Stomach (tissue), 9 donors: ENCODE data around the gene RIMOC1. TPM values are rescaled to one million over a fixed set of nuclear protein-coding genes. Genes with fewer than 3 reads are reported as not detected.
A peak's percentile ranks its signal among the peaks of the same experiment; 100 is the strongest.

Experiments used
- DNase-seq, 2 donors: peaks; one replicate each; pipeline versions ENCODE4 v3.0.0 to v3.0.0-alpha.2; 2013 to 2019
- H3K27ac ChIP-seq, 5 donors: fragments of 200-600 bp in 4 of 5; sonication (generic) in 4 of 5; one replicate each; pipeline ENCODE4 v1.5.1; 2013 to 2019; ENCODE audit warnings: mild to moderate bottlenecking in 1 of 5, moderate library complexity in 1 of 5
- H3K27me3 ChIP-seq, 3 donors: fragments of 200-600 bp; sonication (generic); one replicate each; pipeline ENCODE4 v1.5.1; 2017 to 2019; ENCODE audit warnings: mixed run types in 1 of 3
- H3K36me3 ChIP-seq, 4 donors: fragments of 200-600 bp; sonication (generic); 1 replicate in 3 of 4; 2 replicates in 1 of 4; pipeline ENCODE4 v1.5.1; 2016 to 2019
- H3K4me1 ChIP-seq, 4 donors: fragments of 200-600 bp; sonication (generic); one replicate each; pipeline ENCODE4 v1.5.1; 2016 to 2019
- H3K4me3 ChIP-seq, 4 donors: fragments of 200-600 bp; sonication (generic) in 3 of 4; one replicate each; pipeline ENCODE4 v1.5.1; 2016 to 2019; ENCODE audit warnings: mild to moderate bottlenecking in 1 of 4
- H3K9me3 ChIP-seq, 4 donors: fragments of 200-600 bp; sonication (generic); one replicate each; pipeline ENCODE4 v1.5.1; 2016 to 2019
- EP300 ChIP-seq: sonication (generic); formaldehyde crosslinking; IDR thresholded peaks from one replicate; pipeline ENCODE4 v1.6.1; 2017; ENCODE audit warnings: antibody characterized with exemption
- POLR2A ChIP-seq, 4 donors: fragments of 450-650 bp; IDR thresholded peaks; one replicate each; pipeline ENCODE4 v1.6.1; 2016; ENCODE audit warnings: antibody characterized with exemption in 4 of 4, control low read depth in 2 of 4, mild to moderate bottlenecking in 1 of 4, moderate library complexity in 1 of 4
- POLR2AphosphoS5 ChIP-seq, 3 donors: sonication (generic); formaldehyde crosslinking; IDR thresholded peaks; one replicate each; pipeline ENCODE4 v1.6.1; 2016; ENCODE audit warnings: antibody characterized with exemption in 3 of 3
- WGBS, 5 donors: extraction: QIAGEN DNeasy Blood & Tissue Kit in 3 of 5; methylation state at CpG; one replicate each; pipeline versions ENCODE4 v1.1.5 to v1.1.7; 2013 to 2018; 5-methylcytosine and 5-hydroxymethylcytosine counted together
- intact Hi-C: fragments of 100-400 bp; cut with DNase I; formaldehyde crosslinking; loops from one replicate; pipeline ENCODE4 v1.15.1; 2023; ENCODE audit warnings: low total_unique reads
- polyA plus RNA-seq, 3 donors: library from polyadenylated mRNA; stranded (reverse); fragments of 200-250 nt; gene quantifications; one replicate each; pipeline ENCODE4 v1.2.3, GENCODE V29; 2013
- total RNA-seq, 5 donors: library from RNA; depleted of rRNA; stranded (reverse); fragments of >200 nt; gene quantifications; one replicate each; pipeline versions ENCODE4 v1.1.0 to v1.2.3, GENCODE V29; 2014 to 2016
- TF ChIP-seq, protein P1 (sequence below), 7 experiments: fragments of 450-650 bp in 4 of 7; fragments of 200-600 bp in 3 of 7; sonication (generic) in 3 of 7; IDR thresholded peaks; one replicate each; pipeline ENCODE4 v1.5.1; 2016 to 2019; ENCODE audit warnings: antibody characterized with exemption in 7 of 7, control low read depth in 2 of 7, mild to moderate bottlenecking in 1 of 7
- donor health status: healthy with polysubstance abuse.
- donor health status: Bipolar disorder and iron deficiency.
- donor health status: healthy.

RIMOC1 gene
- total and polyA plus RNA-seq, 8 donors: 5.6 to 33.8 (median 8.4) TPM

DNA sequence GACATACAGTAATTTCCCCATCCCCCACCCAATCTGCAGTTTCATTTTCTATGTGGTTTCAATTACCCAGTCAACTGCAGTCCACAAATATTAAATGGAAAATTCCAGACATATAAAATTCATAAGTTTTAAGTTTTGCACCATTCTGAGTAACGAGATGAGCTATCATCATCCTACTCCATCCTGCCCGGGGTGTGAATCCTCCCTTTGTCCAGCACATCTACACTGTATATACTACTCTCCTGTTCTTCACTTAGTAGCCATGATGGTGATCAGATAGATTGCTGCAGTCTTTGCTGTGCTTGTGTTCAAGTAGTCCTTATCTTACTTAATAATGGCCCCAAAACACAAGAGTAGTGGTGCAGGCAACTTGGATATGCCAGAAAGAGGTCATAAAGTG is 45.3 kb upstream of the RIMOC1 start:
- no peaks in the 10 kb centered on the region for H3K9me3 ChIP-seq
- intact Hi-C loops: loop anchor here (5.0 to 10.0 kb wide), 3 partner anchors 76 to 906 kb away; no protein-coding TSS in a partner anchor
- WGBS, 5 donors: 82 to 98% (median 87%) methylated on average over 2 of the region's 2 CpGs
- TF ChIP-seq, protein P1, sequence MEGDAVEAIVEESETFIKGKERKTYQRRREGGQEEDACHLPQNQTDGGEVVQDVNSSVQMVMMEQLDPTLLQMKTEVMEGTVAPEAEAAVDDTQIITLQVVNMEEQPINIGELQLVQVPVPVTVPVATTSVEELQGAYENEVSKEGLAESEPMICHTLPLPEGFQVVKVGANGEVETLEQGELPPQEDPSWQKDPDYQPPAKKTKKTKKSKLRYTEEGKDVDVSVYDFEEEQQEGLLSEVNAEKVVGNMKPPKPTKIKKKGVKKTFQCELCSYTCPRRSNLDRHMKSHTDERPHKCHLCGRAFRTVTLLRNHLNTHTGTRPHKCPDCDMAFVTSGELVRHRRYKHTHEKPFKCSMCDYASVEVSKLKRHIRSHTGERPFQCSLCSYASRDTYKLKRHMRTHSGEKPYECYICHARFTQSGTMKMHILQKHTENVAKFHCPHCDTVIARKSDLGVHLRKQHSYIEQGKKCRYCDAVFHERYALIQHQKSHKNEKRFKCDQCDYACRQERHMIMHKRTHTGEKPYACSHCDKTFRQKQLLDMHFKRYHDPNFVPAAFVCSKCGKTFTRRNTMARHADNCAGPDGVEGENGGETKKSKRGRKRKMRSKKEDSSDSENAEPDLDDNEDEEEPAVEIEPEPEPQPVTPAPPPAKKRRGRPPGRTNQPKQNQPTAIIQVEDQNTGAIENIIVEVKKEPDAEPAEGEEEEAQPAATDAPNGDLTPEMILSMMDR (IDR thresholded peaks at IDR 0.05): no peak
- TF ChIP-seq POLR2AphosphoS5 (IDR thresholded peaks at IDR 0.05) (no peak), POLR2A (IDR thresholded peaks at IDR 0.05) (no peak), EP300 (no peak)
- no peak overlapping the region for H3K27ac ChIP-seq
- no peaks in the 10 kb centered on the region for H3K27me3 ChIP-seq
- DNase-seq: no peak
- H3K36me3 ChIP-seq: peaks cover 3 to 65% (median 53%) of the 10 kb centered on the region in 4 donors
- H3K4me1 ChIP-seq: peaks cover 0 to 6% (median 0%) of the 10 kb centered on the region in 4 donors
- H3K4me3 ChIP-seq: no peak overlapping the region

DNA sequence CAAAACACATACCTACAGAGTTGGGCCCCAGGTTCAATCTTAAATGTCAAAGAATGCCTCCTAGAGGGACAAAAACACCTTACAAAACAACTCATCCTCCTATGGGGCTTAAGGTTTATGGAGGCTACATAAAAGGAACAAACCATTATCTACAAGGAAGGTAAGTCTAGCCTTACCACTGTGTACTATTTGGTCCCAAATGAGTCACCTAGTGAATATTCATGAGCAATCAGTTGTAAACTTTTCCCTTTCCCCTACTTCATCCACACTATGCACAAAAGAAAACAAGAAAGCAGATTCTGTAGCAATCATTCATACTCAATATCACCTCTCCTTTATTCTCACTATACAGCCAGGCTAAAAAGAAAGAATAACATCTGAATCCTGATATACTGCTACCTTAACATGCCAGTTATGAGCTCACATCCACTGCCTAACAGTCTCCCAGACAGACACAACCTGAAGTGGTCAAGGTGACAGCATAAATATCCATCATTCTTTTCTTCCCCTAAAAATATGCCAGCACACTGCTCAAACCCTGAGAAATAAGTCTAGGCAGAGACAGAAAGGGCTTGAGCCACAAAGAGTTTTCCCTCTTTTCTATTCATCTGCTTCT is 40.2 kb upstream of the RIMOC1 start:
- peaks cover 0 to 26% (median 8%) of the 10 kb centered on the region in 4 donors for H3K4me1 ChIP-seq

DNA sequence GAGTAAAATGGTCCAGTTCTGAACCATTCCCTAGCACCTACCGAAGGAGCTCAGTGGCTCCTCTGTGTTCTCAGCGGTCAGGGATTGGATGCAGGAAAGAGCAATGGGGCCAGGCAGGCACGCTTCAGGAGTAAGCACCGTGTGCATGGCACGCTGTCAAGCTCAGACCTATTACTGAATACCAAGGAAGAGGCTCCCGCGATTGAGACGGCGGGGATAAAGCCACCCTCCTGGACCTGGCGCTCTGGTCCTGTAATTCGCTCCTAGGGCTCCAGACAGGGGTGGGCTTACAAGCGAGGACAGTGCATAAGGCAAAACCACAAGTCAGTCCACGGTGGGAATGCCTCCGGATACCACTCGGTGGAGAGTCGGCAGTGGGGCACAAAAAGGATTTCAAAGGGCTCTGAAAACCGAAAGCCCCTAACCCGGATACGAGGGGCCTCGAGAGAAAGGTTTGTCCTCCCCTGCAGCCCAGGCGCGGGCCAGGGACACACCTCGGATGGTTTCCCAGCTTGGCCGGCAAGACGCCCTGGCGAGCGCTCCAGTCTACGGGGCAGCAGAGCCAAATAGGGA is 34.9 kb upstream of the RIMOC1 start:
- H3K27me3 ChIP-seq: no peaks in the 10 kb centered on the region
- no peaks in the 10 kb centered on the region for H3K36me3 ChIP-seq
- H3K27ac ChIP-seq: peak overlapping the region; percentile 84 to 96 (median 92)
- WGBS, 5 donors: 13 to 20% (median 15%) methylated on average over 28 of the region's 28 CpGs
- TF ChIP-seq POLR2AphosphoS5 (IDR thresholded peaks at IDR 0.05) (no peak), POLR2A (IDR thresholded peaks at IDR 0.05) (no peak), EP300 (no peak)
- TF ChIP-seq, protein P1 (IDR thresholded peaks at IDR 0.05): no peak
- peak overlapping the region; percentile 76 to 90 (median 78) for H3K4me3 ChIP-seq
- peaks cover 12 to 43% (median 26%) of the 10 kb centered on the region in 4 donors for H3K4me1 ChIP-seq
- peak; percentile 50 to 67 for DNase-seq
- no peaks in the 10 kb centered on the region for H3K9me3 ChIP-seq
- intact Hi-C loops: no loop called here

More for the DNA sequence above, 40.2 kb upstream of the RIMOC1 start:
- no peaks in the 10 kb centered on the region for H3K9me3 ChIP-seq
- no peak overlapping the region for H3K4me3 ChIP-seq
- intact Hi-C loops: no loop called here
- peaks cover 0 to 33% (median 30%) of the 10 kb centered on the region in 4 donors for H3K36me3 ChIP-seq
- H3K27ac ChIP-seq: no peak overlapping the region
- H3K27me3 ChIP-seq: no peaks in the 10 kb centered on the region
- TF ChIP-seq POLR2AphosphoS5 (IDR thresholded peaks at IDR 0.05) (no peak), POLR2A (IDR thresholded peaks at IDR 0.05) (no peak), EP300 (no peak)
- TF ChIP-seq, protein P1 (IDR thresholded peaks at IDR 0.05): no peak
- no peak for DNase-seq

DNA sequence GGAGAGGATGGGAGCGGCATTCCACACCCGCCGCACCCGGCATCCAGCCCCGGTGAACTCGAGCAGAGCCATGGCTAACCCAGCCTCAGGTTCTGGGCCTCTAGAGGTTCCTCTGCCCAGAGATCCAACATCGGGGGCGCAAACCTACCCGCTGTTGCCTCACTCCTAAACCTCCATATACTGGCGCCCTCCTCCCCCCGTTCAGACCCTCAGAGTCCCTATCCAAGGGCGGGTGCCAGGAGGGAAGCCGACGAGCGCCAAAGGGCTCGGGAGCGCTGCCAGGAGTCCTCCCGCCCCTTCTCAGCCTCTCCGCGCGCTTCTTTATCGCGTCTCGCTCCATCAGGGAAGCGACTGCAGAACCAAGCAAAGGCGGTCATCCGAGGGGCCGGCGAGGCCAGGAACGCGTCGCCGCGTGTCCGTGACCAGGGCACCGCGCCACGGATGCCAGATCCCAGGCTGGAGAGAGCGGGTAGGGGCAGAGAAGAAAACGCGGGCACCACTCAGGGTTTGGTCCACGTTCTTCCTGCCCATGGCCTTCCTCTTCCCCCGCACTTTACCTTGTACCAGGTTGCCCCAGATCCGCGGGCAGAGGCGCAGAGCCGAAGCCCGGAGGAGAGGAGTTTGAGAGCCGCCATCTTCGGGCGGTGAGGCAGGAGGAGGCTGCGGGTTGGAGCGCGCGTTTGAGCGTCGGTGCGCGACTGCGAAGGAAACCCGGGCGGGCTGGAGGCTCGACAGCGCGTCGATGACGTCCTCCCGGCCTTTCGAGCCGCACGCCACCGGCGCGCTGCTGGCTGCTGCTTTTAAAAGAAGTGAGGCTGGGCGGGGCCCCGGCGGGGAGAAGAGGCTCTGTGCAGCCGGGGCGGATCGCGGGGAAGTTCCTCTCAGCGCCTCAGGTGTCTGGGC is 34.2 kb upstream of the RIMOC1 start, which contains the start of gene OXCT1:
Gene OXCT1 (minus strand): TSS at position 702 of the 903 bp plus-strand sequence. CDS start 67 bp downstream, at position 635.
- no peaks in the 10 kb centered on the region for H3K36me3 ChIP-seq
- TF ChIP-seq EP300: no peak
- TF ChIP-seq POLR2AphosphoS5 (IDR thresholded peaks at IDR 0.05): peak; percentile 84 to 96 (median 96)
- TF ChIP-seq POLR2A (IDR thresholded peaks at IDR 0.05): peak in 2 of 4 donors; percentile 76 to 77
- TF ChIP-seq, protein P1 (IDR thresholded peaks at IDR 0.05): no peak
- DNase-seq: peak; percentile 82 to 95
- intact Hi-C loops: no loop called here
- H3K9me3 ChIP-seq: no peaks in the 10 kb centered on the region
- peaks cover 12 to 43% (median 26%) of the 10 kb centered on the region in 4 donors for H3K4me1 ChIP-seq
- H3K4me3 ChIP-seq: peak within 1 kb of the TSS; percentile 76 to 90 (median 78)
- 0% methylated on average over 45 to 82 of the region's 82 CpGs for WGBS, 5 donors
- H3K27me3 ChIP-seq: no peaks in the 10 kb centered on the region
- H3K27ac ChIP-seq: peak within 1 kb of the TSS; percentile 84 to 96 (median 92)
